Cerebellar nuclear complex (tissue), 1 donor: ENCODE data around the gene CHRM2.
"Not testable (repeated sequence)": the region's sequence is repeated elsewhere in the genome, so short reads cannot be mapped to it uniquely, and the experiment has no call there.

Experiments
- DNase-seq, 2 experiments: peaks; one replicate each; lab custom pipeline; 2025; lab: John Stamatoyannopoulos, UW

Gene CHRM2

DNA sequence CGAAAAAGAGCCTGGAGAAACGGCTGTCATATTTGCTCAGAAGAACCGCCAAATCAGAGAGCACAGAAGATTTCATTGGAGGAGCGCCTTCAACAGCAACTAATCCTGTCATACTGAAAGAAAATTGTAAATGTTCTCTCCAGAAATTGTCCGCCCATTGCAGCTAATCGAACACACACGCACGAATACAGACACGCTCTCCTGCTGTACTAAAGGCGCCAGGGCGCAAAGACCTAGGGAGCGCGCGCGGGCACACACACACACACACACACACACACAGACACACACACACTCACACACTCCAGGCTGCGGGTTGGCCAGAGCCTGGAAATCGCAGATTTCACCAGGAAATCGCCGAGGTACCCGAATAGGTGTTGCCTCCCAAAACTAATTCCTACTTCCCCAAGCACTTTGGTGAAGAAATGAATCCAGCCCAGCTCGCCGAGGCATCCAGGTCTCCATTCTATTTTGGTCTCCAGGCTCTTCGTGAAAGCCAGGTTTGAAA is at the start of gene CHRM2:
TSS of gene CHRM2 (plus strand) at position 157 of the 505 bp plus-strand sequence. CDS start 146,214 bp downstream, outside the sequence.
- DNase-seq: no peak

DNA sequence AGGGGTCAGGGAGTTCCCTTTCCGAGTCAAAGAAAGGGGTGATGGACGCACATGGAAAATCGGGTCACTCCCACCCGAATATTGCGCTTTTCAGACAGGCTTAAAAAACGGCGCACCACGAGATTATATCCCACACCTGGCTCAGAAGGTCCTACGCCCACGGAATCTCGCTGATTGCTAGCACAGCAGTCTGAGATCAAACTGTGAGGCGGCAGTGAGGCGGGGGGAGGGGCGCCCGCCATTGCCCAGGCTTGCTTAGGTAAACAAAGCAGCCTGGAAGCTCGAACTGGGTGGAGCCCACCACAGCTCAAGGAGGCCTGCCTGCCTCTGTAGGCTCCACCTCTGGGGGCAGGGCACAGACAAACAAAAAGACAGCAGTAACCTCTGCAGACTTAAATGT is 37.1 kb upstream of the CHRM2 start:
- not testable (repeated sequence) for DNase-seq

DNA sequence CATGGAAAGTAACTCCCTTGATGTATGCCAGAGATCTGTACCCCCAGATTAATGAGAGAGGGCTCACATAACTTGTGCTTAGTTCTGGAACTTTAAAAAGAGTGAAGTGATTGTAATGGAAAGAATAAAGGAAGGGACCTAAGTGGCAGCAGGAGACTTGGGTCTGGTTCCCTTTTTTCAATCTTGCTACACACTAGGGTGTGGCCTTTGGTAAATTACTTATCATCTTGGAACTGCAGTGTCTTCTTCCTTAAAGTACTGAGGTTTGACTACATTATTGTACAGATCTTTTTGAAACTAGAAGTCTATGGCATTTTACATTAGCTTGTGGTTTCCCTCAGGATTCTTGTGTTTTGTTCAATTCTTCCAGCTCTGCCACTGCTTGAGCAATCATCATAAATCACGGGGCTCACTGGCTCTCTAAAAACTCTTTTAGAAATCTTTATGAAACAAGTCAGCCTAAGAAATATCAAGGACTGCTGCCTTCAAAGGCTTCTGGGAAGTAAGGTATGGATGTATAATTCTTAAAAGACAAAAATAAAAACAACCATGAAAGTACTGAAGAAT is 22.5 kb upstream of the CHRM2 start:
- DNase-seq: no peak

DNA sequence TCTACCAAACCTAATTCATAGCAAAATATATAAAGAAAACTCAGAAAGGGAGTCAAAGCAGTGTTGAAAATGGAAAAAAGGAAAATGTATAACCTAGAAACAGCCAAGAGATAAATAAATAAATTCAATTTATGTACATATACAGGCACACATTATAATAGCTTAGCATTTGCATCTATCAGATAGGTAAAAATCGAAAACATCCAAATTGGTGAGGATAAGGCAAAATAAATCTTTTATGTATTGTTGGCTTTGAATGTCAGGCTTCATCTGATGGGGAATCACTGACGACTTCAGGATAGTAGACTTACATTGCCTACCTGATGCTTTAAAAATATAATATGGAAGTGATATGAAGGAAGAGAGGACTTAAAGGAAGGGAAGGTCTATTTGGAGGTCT is 20.6 kb upstream of the CHRM2 start:
- no peak for DNase-seq

DNA sequence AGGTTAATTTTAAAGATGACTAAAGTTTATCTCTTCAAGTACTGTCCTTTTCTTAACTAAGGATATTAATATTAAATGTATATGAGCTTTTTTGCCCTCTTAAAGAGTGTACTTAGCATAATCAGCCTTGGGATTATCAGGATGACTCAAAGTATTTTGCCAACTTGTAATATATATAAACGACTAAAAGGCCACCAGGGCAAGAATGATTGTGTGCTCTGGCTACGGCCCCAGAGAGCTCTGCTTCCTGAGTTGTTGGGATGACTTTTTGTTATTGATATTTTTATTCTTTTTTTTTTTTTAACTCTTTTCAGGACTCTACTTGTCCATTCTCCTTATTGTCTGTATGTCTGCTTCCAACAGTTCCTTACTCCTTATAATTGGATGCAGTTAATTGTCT is 14.8 kb upstream of the CHRM2 start:
- DNase-seq: no peak

DNA sequence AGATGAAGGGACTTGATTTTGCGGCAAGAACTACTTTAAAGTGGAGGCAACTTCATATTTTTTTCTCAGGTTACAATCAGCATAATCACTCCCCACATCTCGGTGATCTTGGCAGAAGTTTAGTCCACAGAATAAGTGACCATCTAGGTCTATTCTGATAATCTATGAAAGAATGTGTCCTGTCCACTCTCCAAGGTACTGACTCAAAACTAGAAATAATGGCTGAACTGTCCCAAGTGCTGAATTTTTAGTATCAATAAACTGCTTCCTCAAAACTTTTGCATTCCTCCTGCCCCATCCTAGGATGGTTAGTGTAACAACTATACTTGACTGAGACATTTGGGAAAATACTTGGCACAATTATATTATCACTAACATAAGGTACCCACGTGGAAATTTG is 10.9 kb upstream of the CHRM2 start:
- DNase-seq: no peak

DNA sequence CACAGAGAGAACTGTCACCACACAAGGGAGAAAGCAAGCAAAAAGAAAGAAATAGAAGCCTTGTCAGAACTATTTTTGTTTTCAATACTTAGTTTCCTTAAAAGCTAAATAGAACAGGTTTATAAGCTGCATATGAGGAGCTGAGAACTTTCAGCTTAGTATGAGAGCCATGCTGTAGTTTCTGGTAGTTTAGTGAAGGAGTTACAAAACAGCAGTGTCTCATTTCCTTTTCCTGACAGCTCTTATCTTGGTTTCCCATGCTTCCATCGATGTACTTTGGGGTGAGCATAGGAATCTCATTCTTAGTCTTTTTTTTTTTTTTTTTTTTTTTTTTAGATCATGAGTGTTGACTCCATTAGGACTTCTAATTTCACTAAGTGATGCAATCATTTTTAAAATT is 8.6 kb upstream of the CHRM2 start:
- no peak for DNase-seq

DNA sequence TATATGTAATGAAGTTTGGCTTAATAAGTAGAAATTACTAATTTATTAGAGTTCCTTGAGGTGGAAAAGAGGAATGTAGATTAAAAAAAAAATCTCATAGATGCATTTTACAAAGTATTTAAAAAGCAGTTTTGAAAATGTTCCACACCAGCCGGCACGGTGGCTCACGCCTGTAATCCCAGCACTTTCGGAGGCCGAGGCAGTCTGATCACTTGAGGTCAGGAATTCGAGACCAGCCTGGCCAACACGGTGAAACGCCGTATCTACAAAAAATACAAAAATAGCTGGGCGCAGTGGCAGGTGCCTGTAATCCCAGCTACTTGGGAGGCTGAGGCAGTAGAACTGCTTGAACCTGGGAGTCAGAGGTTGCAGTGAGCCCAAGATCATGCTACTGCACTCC is 3.2 kb upstream of the CHRM2 start:
- DNase-seq: no peak

DNA sequence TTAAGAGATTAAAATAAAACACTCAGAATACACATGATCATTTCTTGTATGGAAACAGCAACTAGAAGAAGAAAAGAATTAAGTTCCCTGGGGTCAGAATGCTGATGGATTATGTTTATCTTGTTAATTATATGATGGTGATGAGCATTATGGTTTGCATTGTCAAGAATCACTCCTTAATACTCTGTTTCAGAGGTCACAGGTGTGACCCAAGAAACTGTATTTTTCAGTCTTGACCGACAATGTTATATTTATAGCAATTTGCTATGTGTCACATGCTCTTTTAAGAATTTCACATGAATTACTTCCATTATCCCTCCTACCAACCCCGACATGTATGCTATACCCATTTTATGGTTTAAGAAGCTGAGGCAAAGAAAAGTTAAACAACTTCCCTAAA is 2.7 kb upstream of the CHRM2 start:
- DNase-seq: no peak

DNA sequence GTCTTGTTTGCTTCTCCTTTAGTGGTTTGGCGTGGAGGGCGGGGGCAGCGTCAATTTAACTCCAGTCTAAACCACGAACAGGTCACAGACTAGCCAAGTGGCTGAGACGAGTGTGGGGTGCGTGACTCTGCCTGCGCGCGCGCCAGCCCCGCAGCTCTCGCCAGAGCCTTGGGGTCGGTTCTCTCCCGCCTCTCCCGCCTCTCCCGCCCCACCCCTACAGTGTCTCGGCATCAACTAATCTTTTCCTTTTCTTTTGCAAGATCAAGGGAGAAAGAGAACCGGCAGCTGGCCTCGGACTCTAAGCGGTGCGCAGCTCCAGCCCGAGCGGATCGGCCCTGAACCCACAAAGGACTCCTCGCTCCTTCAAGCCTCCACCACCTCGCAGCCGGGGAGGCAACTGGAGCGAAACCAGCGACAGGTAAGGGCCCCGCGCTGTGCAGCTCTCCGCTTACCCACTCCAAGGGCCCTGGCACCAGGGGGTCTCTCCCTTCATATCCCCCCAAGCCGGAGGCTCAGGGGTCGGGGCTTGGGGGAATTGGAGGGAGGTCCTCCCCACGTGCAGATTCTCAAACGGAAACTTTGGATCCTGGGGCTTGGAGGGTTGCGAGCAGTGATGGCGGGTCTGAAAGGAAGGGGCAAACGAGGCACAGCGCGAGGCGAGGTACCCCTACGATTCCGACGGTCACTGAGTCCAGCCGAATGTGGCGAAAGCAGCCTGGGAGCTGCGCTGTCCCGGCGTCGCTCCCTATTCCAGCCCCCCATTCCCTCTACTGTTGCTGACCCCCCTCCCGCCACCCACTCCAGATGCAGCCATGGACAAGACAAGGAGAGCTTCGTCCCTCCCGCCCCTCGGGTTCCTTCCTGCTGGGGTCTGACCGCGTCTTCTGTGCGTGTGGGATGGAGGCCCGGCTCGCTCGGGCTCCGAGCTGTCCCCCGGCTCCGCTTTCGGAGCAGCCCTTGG is 829 bp downstream of the CHRM2 start:
- no peak for DNase-seq

DNA sequence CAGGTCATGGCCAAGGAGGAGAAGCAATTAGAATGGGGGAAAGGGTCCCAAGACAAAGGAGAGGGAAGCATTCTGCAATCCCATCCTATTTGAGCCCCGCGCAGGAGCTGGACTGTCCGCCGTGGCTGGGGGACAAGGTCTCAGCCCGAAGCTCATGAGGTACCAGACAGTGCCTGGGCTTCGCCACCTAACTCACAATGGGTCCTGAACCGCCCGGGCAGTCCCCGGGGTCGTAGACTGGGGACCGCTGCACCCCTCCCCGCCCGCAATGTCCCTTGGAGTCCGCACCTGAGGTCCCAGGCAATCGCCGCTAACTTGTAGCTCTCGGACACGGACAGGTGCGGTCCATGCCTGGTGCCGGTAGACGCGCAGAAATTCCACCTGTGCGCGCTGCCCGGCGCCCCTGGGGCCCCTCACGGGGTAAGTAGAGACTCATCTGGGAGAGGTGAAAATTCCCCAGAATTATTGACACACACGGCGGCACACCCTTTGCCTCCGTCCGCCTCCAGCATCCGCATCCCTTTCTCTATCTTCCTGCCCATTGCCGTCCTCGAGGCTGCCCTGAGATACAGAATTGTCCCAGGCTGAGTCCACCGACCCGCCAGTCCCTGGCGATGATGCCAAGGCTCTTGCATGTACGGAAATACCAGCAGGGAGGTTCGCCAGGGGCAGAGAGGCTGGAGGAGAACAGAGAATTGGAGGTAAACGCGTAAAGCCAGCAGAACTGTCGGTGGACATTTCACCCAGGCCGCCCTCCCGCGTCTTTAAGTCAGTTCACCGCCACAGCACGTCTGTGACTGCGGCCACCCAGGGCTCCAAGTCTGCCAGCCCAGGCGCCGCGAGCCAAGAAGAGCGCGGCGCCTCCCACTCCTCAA is 1.8 kb downstream of the CHRM2 start:
- DNase-seq: no peak

DNA sequence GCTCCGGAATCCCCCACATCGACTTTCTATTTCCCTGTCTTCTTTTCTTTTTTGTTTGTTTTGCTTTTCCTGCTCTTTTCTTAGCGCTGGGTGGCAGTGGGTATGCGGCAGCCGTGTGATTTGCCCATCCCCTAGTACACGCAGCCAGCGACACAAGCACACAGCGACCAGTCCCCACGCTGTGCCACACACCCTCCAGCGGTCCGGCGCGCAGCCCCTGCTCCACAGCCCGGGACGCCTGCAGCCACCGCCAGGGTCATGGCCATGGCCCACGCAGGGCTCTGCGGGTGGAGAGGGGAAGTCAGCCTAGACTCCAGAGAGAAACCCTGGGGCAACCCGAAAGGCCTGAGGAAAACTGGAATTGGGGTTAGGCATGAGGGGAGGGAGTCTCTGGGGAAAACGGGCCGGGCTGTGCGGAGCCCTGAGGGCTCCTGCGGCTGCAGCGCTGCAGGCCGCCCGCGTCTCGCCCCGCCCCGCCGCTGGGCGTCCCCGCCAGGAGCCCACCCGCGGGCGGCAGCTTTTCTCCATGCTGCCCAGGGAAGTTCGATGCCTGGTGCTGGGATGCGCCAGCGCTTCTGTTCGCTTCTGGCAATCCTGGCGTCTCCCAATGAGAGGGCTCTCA is 2.5 kb downstream of the CHRM2 start:
- no peak for DNase-seq

DNA sequence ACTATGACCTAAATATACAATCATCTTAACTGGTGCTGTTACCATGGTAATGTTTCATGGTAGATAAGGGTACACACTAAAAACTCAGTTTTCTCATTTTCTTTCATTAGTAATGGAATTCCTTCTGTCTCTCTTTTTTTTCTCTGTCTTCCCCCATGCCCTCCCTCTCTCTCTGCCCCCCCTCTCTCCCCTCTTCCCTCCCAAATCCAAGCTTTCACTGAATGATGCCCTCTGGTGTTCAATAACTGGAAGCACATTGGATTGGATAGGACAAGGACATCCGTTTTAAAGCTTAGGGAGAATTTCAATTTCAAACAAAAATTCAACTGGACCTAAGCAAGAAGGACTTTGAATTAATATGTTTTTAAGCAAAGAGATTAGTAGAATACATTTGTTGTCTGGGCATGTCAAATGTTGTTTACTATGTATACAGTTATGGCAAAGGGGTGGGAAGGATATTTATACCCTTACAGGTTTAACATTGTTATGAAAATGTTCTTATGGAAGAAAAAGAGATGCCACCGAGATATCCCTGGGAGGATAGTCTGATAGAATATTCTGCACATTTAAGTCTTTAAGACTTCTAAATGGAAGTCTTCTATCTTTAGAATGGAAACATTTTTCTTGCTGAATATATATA is 6.1 kb downstream of the CHRM2 start:
- no peak for DNase-seq

DNA sequence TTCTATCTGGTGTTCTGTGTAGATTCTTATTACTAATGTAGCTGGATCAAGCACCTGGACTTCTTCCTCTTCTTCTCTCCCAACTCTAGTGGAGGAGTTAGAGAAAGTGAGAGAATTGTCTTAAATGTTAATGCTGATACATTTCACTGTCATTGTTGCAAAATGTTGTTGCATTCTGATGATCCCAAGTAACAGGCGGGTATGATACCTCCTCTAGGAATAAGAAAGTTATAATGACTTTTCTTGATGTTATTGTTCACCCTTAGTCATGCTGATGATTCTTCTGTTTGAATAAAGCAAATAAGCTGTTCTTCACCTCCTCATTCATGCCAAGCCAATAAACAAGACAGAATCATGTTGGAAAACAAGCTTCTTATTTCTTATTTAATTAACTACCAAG is 9.1 kb downstream of the CHRM2 start:
- no peak for DNase-seq

DNA sequence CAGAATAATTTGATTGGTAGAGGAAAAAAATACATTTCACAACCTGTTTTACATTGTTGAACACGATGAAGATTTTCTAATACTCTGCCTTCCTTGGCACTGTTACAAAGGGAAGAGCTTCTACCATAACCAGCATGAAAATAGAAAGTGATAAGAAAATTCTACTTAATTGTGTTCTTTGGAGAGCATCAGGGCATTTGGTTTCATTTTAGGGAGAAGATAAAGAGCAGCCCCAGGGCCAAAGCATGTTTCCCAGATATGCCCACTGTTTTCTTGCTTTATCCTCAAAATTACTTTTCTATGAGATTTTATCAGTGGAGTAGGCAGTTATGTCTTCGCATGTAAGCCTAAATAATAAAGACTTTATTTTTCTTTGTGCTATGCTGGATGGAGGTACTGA is 9.5 kb downstream of the CHRM2 start:
- no peak for DNase-seq

DNA sequence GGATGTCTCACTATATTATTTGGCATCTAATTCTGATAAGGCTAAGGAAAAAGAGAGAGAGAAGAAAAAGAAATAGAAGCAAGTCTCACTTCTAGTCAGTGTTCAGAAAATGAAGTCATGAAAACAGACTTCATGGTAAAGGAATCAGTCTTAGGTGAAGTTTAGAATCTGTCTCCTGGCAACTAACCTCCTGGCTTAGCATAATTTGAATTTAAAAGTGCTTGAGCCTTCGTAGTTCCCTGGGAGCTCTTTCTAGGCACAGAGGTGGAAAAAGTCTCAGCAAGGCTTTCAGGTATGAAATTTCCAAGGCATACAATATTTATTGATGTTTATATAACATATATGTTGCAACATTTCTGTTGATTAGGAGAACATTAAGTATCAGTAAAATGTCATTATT is 10.4 kb downstream of the CHRM2 start:
- DNase-seq: no peak

DNA sequence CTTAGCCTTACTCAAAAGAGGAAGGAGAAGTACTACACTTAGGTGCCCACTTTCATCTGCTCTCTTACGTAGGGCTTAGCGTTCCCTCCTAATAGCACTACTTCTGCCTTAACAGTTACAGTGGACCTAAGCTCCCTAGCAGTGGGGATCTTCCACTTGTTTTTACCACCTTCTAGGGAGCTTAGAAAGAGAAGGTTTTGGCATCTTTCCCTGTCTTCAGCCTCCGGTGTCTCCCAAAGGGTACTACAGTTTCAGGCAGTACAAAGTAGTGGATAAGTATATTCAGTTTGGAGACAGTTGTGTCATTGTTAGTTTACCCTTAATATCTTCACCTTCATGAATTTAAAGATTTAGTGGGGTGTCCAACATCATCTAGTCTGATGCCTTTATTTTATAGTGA is 14.6 kb downstream of the CHRM2 start:
- DNase-seq: no peak

DNA sequence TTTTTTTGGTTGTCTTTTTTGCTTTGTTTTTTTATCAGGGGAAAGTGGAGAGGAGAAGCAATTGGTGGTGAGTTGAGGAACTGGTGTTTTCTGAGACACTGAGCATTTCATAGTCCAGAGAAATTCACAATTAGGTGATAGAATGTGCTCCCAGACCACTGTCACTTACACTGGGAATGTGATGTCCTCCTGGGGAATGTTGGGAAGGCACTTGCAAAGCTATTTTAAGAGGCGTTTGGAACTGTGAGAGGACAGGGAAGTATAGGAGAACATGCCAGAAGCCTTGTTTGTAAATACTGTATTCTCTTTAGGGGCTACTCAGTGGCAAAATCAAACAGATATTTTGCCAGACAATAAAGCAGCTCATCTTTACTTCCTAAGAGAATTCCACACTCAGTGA is 16.0 kb downstream of the CHRM2 start:
- no peak for DNase-seq

DNA sequence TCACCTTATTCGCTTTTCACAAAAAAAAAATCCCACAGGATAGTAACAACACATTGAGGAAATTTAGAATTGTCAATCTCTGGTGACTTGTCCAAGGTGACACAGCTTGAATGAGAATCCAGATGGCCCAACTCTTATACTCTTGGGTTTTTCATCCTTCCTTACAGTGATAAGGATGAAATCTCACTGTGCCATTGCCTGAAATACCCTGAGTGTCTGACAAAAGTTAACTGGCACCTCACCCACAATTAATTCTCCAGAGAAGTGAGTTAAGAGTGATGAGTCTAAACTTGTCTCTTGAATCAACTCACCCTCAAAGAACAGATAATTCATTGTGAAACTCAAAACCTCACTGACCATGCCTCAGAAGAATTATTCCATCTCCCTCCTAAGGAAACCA is 18.9 kb downstream of the CHRM2 start:
- DNase-seq: no peak

DNA sequence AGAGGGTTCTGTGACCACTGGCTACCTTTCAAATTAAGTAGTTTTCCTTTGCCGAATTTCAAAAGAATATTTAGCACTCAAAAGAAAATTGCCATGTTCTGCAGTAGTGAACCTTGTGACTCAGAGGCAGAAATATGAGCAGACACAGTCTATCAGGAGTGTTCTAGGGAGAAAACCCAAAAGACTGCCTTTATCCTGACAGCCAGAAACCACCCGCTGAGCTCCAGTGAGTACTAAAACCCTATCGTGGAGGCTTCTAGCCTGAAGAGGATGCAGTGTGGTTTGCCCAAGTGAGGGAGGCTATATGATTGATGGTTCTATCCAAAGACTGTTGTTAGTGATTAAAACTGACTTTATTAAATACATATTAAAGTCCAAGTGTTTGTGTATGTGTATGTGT is 21.9 kb downstream of the CHRM2 start:
- DNase-seq: no peak

DNA sequence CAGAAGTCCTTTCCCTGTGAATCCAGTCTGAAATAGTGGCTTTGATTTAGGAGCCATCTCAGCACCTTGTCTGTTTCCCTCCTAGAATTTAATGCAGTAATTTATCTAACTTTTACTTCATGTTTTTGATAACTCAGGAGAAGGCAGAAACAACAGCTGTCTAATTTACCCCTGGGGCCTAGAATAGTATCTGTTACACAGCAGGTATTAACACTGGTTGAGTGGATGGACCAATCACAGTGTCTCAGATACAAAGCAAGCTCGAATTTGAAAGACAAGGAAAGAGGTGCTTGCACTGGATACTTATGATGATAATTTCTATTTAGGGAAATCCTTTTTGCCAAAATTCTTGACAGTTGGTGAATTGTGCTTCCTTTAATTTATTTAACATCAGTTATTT is 23.4 kb downstream of the CHRM2 start:
- no peak for DNase-seq
